Measurements from ENCODE around the gene TTC21A.

DNA sequence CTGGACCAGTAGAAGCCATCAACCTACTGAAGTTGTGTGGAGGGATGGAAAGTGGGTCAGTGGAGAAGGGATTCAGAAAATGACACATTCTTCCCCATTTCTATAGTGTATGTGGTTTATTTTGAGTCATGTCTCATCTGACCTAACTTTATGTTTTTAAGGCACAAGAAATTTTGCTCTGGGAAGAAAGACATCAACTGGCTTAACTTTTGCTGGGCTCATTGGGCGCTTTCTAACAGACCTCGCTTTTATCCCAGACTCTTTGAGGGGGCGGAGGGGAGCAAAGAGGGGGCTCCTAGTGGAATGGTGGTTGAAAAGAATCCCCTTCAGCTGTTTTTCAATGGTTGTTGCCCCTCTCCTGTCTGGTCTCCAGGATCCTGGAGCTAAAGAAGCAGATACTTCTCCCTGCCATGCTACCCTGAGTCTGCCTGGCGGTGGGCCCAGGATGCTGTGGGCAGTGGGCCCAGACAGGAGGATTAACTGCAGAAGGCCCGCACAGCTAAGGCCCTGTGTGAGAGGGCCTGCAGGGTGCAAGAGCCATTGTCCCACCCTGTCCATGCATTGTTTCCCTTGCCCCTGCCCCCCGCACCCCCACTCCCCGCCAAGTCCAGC, 31.4 kb downstream of the TTC21A start:
- no peak for TF ChIP-seq EZH2 (IDR thresholded peaks at IDR 0.05; ENCODE audit: low read length, missing control alignments)
- TF ChIP-seq, protein P1, sequence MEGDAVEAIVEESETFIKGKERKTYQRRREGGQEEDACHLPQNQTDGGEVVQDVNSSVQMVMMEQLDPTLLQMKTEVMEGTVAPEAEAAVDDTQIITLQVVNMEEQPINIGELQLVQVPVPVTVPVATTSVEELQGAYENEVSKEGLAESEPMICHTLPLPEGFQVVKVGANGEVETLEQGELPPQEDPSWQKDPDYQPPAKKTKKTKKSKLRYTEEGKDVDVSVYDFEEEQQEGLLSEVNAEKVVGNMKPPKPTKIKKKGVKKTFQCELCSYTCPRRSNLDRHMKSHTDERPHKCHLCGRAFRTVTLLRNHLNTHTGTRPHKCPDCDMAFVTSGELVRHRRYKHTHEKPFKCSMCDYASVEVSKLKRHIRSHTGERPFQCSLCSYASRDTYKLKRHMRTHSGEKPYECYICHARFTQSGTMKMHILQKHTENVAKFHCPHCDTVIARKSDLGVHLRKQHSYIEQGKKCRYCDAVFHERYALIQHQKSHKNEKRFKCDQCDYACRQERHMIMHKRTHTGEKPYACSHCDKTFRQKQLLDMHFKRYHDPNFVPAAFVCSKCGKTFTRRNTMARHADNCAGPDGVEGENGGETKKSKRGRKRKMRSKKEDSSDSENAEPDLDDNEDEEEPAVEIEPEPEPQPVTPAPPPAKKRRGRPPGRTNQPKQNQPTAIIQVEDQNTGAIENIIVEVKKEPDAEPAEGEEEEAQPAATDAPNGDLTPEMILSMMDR (conservative IDR thresholded peaks at IDR 0.05 in 1 of 2, IDR thresholded peaks at IDR 0.05 in 1 of 2; ENCODE audit: low read depth in 1 of 2, low read length in 2 of 2), result no peak

All from fibroblast of lung (primary cell).